Dedifferentiated amniotic fluid mesenchymal stem cell (primary cell): ENCODE data around the gene PRPF40A.
A peak's percentile ranks its signal among the peaks of the same experiment; 100 is the strongest.
"Not testable (repeated sequence)": the region's sequence is repeated elsewhere in the genome, so short reads cannot be mapped to it uniquely, and the experiment has no call there.

Experiments used
- DNase-seq: peaks from one replicate; pipeline ENCODE4 v3.0.0-alpha.2; 2016; ENCODE audit errors: extremely low spot score

PRPF40A gene

DNA sequence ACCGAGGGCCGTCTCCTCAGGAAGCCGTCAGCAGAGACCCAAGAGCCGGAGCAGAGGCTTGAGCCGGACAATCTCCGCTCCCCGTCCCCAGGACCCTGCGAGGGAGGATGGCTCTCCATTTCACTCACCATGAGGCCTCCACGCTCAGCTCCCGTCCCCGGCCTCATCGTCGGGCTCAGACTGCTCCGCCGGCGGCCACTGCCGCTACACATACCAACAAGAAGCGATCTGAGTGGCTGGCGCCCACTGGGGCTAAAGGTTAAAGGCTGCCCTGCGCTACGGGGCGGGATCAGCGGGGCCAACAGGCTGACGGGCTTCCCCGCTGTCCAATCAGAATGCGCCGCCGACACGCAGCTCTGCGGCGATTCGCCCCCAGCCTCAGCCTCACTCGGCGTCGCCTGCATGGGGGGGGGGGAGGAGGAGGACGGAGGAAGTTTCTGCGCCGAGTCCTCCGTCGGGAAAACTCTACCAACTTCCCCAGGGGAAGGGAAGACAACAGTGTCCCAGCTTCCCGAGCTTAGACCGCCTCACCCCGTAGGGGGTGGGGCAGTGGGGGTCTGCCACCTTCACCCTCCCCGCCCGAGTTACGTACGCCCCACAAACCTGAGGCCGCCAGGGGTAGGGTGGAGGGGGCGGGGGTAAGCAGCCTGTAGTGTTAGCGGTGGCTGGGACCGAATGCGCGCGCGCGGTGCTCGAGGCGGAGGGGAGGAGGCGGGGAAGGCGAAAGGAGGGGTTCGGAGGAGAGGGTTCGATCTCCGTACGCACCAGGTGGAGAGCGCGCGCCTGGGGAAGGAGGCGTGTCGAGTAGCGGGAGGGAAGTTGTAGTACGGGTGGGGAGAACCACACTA is at the start of gene PRPF40A:
Gene PRPF40A, minus strand, starts transcription at position 234 of the 848 bp plus-strand sequence. Its CDS starts 22 bp downstream, at position 212.
- peak; percentile 97 for DNase-seq

DNA sequence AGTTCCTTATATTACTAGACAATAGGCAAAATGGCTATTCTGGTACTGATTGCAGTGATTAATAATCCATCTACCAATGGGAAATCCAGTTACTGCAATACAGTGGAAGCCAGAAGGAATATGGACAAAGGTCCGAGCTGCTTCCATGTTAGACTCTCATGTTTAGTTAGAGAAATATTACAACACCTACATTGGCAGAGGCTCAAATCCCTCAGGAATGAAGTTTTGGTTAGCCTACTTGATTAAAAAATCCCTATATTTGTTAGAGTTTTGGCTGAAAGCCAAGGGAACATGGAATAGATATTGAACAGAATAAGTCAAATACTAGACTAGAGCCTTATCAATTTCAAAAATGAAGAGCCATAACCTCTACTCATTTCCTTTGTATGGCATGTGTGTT is 49.7 kb upstream of the PRPF40A start:
- DNase-seq = no peak

DNA sequence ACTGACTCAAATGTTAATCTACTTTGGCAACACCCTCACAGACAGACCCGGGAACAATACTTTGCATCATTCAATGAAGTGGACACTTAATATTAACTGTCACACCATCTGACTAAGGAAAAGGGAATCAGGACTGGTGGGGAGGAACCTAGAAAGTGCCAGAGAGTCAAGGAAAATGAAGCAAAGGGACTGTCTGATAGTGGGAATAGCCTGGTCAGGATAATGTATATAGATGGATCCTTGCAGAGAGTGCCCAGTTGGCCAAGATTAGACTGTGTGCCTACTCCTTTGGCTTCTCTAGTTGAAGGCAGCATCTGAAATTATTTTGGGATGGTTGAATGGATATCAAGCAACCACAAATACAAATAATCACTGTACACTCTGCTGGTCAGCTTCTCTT is 46.4 kb upstream of the PRPF40A start:
- no peak for DNase-seq

DNA sequence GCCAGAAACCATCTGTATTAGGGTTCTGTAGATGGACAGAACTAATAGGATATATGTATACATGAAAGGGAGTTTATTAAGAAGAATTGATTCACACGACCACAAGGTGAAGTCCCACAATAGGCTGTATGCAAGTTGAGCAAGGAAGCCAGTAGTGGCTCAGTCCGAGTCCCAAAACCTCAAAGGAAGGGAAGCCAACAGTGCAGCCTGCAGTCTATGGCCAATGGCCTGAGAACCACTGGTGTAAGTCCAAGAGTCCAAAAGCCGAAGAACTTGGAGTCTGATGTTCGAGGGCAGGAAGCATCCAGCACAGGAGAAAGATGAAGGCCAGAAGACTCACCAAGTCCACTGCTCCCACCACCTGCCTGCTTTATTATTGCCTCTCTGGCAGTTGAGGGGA is 45.9 kb upstream of the PRPF40A start:
- DNase-seq = not testable (repeated sequence)

DNA sequence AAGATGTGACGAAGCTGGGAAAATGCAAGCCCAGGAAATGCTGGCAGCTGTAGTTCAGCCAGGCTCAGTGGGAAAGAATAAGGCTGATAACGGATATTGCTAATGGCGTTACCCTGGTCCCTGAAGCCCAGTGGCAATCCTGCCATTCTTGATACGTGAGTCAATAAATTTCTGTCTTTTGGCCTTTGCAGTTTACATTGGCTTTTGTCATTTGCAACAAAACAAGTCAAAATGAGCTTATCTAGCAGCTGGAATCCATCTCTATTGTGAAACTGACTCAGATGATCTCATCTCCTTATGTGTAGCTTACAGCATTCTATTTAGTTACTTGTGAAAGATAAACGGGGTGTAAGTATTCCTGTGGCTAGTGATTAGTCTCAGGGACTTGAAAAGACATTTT is 44.9 kb upstream of the PRPF40A start:
- peak; percentile 26 for DNase-seq

DNA sequence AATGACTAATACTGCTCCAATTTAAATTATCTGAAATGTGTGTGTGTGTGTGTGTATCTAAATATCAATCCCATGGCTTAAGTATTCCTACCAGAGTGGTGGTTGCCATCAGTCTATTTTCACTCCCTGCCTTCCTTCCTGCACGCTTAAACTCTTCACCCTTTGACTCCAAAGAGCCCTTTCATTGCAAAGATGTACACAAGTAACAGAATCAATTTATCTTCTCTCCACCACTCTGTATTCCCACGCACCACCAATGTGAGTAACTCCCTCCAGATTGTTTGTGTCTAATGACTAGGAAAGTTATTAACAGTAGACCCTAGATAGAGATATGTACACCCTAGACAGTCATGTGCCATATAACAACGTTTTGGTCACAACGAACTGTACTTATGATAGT is 44.0 kb upstream of the PRPF40A start:
- DNase-seq = no peak

DNA sequence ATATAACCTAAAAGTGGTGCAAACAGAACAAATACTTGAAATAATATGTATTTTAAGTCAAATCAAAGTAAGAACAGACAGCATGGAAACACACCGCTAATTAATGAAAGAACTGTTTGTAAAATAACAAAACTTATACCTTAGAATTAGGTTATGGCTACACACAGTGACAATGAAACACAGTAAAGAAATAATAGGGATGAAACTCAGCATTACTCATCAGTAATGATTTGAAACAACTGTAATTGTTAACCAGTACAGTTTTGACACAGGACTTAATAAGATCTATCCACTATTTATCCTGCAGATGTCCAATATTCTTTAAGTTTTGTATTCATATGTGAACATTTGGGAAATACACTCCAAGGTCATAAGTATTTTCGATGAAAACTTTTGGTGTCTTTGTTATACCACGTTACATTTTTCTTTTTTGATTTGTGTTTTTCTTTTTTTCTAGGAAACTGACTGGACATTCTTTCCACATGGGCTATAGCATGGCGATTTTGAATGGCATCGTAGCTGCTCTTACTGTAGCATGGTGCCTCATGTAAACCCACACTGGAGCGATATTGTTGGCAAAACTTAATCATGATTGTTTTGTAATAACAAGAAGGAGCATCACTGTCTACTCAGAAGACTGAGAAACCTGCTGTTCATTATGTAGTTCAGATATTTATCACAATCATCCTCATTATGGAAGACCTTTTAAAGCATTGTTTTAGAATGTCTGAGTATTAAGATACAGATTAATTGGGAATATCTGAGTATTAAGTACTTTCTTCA is 42.2 kb upstream of the PRPF40A start:
- no peak for DNase-seq

DNA sequence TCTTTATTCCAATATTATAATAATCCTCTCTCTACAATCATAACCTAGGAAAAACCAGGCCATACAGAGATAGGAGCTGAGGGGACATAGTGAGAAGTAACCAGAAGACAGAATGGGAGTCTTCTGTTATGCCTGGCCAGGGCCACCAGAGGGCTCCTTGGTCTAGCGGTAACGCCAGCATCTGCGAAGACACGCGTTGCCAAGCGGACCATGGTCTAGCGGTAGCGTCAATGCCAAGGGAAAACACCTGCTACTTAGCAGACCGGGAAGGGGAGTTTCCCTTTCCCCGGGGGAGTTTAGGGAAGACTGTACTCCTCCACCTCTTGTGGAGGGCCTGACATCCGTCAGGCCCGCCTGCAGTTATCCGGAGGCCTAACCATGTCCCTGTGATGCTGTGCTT is 37.8 kb upstream of the PRPF40A start:
- no peak for DNase-seq

DNA sequence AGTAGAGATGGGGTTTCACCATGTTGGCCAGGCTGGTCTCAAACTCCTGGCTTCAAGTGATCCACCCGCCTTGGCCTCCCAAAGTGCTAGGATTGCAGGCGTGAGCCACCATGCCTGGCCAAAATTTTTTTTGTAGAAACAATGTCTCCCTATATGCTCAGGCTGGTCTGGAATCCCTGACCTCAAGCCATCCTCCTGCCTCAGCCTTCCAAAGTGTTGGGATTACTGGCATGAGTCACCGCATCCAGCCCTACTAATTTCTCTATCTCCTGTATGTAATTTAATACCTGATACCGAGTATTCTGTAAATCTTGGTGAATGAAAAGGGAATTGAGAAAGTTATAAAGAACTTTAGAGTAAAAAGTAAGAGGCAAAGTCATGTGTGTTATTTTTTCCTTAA is 30.5 kb upstream of the PRPF40A start:
- DNase-seq = not testable (repeated sequence)

DNA sequence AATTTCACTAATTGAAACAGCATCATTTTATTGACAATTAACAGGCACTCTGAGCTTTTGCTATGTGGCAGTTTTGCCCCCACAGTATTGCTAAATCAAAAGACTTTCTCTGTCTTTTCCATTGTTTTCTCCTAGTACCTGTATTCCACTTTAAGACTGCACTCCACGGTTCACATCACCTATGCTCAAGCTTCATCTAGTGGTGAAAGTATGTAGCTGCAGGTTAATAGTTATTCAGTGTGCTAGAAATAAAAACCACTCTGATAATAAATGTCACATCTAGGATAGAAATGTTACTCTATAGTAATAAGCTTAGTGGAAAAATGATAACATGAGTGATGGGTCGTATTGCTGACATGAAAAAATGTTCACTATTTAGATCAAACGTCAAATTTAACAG is 25.7 kb upstream of the PRPF40A start:
- no peak for DNase-seq

DNA sequence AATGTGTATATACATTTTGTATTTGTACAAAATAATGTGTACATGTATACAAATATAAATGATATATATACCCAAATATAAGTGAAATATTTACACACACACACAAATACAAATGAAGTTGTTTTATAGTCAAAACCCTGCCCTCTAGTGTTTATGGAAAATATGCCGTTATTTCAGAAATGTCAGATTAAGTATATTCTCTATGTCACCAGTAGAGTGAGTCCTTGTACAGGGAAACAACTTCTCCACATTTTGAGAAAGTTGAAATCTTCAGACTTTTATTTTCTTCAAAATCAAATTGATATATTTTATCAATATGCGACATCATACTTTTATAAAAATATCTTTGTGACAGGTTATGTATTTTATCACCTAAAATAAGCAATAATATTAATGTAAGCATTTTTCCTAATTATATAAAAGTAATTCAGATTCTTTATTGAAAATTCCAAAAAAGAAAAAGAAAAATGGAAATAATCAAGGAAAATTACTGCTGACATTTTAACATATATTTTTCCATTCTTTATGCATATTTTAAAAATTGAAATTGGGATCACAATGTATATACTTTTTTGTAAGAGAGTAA is 23.6 kb upstream of the PRPF40A start:
- DNase-seq = peak; percentile 87

DNA sequence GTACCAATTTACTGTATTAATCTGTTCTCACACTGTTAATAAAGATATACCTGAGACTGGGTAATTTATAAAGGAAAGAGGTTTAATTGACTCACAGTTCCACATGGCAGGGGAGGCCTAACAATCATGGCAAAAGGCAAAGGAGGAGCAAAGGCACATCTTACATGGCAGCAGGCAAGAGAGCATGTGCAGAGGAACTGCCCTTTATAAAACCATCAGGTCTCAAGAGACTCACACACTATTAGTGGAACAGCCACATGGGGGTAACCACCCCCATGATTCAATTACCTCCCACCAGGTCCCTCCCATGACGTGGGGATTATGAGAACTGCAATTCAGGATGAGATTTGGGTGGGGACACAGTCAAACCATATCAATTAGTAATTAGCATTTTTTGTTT is 22.4 kb upstream of the PRPF40A start:
- not testable (repeated sequence) for DNase-seq

DNA sequence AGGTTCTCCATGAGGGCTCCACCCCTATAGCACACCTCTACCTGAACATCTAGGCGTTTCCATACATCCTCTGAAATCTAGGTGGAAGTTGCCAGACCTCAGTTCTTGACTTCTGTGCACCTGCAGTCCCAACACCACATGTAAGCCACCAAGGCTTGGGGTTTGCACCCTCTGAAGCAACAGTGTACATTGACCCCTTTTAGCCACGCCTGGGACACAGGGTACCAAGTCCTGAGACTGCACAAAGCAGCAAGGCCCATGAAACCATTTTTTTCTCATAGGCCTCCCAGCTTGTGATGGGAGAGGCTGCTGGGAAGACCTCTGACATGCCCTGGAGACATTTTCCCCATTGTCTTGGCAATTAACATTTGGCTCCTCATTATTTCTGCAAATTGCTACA is 21.2 kb upstream of the PRPF40A start:
- DNase-seq = no peak

DNA sequence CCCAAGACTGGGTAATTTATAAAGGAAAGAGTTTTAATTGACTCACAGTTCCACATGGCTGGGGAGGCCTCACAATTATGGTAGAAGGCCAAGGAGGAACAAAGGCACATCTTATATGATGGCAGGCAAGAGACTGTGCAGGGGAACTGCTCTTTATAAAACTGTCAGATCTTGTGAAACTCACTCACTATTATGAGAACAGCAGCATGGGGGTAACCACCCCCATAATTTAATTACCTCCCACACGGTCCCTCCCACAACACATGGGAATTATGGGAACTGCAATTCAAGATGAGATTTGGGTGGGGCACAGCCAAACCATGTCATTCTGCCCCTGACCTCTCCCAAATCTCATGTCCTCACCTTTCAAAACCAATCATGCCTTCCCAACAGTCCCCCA is 20.2 kb upstream of the PRPF40A start:
- not testable (repeated sequence) for DNase-seq

DNA sequence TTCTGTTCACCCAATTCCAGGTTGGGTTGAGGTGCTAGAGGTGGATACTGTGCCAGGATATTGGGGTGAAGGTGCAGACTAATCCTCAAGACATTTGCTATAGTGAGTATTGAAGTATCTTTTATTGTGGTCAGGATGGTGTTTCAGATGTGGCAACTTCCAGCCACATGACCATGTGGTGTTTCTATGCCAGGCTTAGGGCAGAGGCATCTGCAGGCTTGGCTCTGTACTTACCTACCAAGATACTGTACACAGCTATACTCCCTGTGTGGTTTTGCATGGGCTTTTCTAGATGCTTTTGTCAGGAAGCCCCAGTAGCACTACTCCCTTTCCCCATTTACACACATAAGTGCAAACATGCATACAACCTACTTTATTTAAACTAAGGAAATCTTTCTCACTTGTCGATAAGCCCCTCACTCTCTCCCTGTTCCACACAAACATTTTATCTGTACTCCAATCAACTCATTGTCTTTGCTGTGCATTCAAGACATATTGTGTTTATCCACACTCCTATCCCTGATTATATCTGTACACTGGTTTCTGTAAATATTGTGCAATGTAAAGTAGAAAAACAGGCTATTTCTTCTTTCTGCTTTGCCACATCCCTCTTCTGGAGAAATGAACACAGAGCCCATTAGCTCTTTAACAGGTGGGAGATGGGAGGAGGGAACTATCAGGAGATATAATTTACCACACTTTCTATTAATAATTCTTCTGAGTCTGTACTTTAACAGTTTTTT is 13.5 kb upstream of the PRPF40A start:
- no peak for DNase-seq

DNA sequence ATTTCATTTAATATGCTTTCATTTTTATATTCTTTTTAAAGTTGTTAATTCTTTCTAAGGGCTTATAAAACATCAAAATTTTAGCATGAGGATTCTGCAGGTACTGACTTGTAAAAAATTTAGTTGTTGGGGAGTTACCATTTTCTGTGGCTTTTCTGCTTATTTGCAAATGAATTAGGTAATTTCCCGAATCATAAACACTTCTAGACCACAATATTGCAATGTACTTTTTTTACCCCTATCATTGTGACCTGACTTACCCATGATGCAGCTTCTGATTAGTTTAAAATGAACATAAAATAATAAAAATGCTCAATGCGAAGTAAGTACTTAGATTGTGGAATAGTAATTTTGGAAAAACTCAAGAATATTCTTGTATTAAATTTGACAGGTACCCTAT is 12.6 kb upstream of the PRPF40A start:
- no peak for DNase-seq

DNA sequence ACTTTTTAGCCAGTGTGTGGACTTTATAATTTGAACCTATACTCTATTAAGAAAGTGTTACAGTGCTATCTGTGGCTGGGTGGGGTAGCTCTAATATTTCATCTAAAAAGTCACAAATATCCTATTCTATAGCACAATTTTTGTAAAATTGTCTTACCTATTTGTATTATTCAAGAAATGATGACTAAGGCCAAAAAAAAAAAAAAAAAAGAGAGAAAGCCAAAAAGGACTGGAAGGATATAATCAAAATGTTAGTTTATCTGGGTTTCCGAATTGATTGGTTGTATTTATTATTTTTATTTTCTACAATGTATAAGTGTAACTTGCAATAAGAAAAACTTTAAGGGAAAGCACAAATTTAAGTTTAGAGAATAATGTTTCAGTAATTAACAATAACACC is 6.7 kb upstream of the PRPF40A start:
- no peak for DNase-seq

DNA sequence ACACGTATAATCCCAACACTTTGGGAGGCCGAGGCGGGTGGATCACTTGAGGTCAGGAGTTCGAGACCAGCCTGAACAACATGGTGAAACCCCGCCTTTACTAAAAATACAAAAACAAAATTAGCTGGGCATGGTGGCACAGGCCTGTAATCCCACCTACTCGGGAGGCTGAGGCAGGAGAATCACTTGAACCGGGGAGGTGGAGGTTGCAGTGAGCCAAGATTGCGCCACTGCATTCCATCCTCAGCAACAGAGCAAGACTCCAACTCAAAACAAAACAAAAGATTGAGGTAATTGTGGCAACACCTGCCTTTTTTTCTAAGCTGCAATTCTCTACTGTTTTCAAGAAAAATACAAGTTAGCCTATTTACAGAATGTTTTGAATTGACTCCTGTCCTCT is 5.4 kb upstream of the PRPF40A start:
- not testable (repeated sequence) for DNase-seq

DNA sequence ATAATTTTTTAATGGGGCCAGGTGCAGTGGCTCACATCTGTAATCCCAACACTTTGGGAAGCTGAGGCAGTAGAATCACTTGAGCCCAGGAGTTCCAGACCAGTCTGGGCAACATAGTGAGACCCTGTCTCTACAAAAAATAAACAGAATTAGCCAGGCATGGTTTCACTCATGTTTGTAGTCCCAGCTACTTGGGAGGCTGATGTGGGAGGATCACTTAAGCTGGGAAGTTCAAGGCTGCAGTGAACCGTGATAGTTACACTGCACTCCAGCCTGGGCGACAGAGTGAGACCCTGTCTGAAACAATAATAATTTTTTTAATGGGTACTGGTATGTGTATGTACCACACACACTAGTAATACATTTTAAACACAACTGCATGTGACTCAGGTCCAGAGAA is 3.5 kb upstream of the PRPF40A start:
- no peak for DNase-seq

DNA sequence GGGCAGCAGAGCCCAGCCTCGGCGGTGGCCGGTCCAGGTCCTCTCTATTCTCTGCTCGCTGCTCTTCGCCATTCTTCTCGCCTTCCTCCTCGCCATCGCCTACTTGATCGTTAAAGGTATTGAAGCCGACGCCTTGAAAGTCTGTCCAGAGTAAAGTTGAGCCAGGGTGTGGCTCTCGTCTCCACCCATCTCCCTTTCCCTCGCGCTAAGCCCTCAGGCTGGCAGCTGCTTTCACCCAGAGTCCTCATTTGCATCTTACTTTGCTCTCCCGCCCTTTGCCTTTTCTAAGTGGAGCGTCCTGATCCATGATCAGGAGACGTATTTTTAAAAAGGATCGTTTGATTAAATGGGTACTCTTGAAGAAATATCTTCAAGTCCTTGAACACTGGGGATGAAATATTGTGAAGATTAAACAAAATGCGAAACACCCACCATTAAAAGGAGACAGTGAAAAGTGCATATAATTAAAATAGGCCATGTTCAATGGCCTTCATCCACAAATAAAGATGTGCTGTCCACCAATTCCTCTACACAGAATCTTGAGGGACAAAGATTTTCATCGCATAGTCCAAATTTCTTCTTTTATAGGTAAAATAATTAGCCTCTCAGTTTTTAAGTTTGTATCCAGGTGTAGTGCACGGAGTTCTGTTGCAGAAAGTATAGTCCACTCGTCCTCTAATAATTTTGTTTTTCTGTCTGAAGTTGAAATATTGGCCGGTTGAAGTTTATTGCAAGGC is 1.8 kb upstream of the PRPF40A start:
- peak; percentile 37 for DNase-seq
